Thoracic aorta (tissue), 2 donors: Measurements from ENCODE around the gene AJUBA. TPM values are rescaled to one million over a fixed set of nuclear protein-coding genes. Genes with fewer than 3 reads are reported as not detected.

Experiments used
- ATAC-seq: fragments of 150-250 bp; one replicate; pipeline ENCODE4 v1.8.0; 2017; ENCODE audit warnings: low read depth; ENCODE audit not compliant: insufficient number of reproducible peaks, low FRiP score
- DNase-seq: peaks from one replicate; pipeline ENCODE4 v3.0.0-alpha.2; 2020; ENCODE audit warnings: low spot score
- H3K27ac ChIP-seq, 2 donors: fragments of 200-600 bp; sonication (generic); 1 replicate in 1 of 2; 2 replicates in 1 of 2; pipeline ENCODE4 v1.5.1; 2016; ENCODE audit warnings: mild to moderate bottlenecking in 2 of 2, moderate library complexity in 2 of 2
- H3K27me3 ChIP-seq: fragments of 200-600 bp; sonication (generic); replicated peaks from 2 replicates; pipeline ENCODE4 v1.6.0; 2016; ENCODE audit warnings: mild to moderate bottlenecking; ENCODE audit not compliant: insufficient read depth
- H3K36me3 ChIP-seq: fragments of 200-600 bp; sonication (generic); one replicate; pipeline ENCODE4 v1.5.1; 2016
- H3K4me1 ChIP-seq, 2 donors: fragments of 200-600 bp; sonication (generic); 1 replicate in 1 of 2; 2 replicates in 1 of 2; pipeline versions ENCODE4 v1.5.1 to v1.6.0; 2016; ENCODE audit warnings: low read depth in 2 of 2, mild to moderate bottlenecking in 1 of 2; ENCODE audit not compliant: control insufficient read depth in 1 of 2
- H3K4me3 ChIP-seq: fragments of 200-600 bp; sonication (generic); 2 replicates; pipeline ENCODE4 v1.5.1; 2016; ENCODE audit warnings: mild to moderate bottlenecking
- H3K9me3 ChIP-seq: fragments of 200-600 bp; sonication (generic); 2 replicates; pipeline ENCODE4 v1.5.1; 2016
- CTCF ChIP-seq: fragments of 200-600 bp; sonication (generic); IDR thresholded peaks from one replicate; pipeline ENCODE4 v1.5.1; 2019; ENCODE audit warnings: antibody characterized with exemption
- total RNA-seq, 2 donors: library from RNA; depleted of rRNA; stranded (reverse); fragments of >200 nt; gene quantifications; one replicate each; pipeline versions ENCODE4 v1.1.0 to v1.2.3, GENCODE V29; 2016

AJUBA gene
- total RNA-seq: 10 to 100 TPM in 1 of 2 donors, 1 to 10 TPM in 1; 9.7 to 35.3 TPM

DNA sequence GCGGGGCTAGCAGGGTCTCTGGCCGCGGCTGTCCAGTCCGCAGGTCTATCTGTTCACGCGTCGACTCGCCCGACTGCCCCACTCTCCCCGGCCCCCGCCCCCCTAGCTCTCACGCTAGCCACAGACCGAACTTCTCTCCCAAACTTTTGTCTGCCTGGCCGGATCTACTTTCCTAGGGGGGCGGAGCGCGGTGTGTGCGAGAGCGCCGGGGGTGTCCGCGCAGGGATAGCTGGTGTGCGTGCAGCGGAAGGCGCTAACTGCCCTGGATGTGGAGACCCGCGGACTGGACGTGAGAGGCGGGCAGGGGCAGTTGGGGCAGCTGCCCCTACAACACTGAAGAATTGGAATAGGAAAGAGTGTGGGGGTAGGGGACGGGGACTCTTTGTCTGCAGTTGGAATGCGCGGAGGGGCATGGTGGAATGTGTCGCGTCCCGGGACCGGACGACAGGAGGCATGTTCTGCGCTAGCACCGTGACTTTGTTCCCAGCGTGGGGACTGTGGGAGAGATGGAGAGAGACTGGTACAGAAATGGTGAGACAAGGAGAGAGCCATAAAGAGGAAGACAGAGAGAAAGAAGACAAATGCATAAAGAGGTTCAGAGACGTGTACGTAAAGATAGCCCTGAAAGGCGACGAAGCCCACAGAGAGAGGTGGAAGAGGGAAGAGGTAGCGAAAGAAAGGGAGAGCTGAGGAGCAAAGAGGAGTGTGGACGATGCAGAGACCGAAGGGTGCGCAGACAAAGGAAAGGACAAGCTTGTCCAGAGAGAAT is at the start of gene AJUBA:
Gene AJUBA, minus strand, starts transcription at position 75 of the 769 bp plus-strand sequence. CDS start 285 bp downstream, outside the sequence.
- Histone ChIP-seq H3K4me3 (peak within 1 kb of the TSS; percentile 95), H3K4me1 (peaks cover 29 to 40% of the 10 kb centered on the region in 2 donors), H3K27me3 (no peaks in the 10 kb centered on the region), H3K9me3 (no peaks in the 10 kb centered on the region), H3K27ac (peak within 1 kb of the TSS; percentile 78 to 93), H3K36me3 (no peaks in the 10 kb centered on the region)
- ATAC-seq: peak; percentile 60
- TF ChIP-seq CTCF: no peak
- DNase-seq: peak; percentile 64

GRCh38 chr14:23030936-23031335 is 48.6 kb upstream of the AJUBA start:
- DNase-seq (no peak), ATAC-seq (no peak)
- H3K4me3 ChIP-seq: no peak overlapping the region
- H3K36me3 ChIP-seq: peaks cover 20% of the 10 kb centered on the region
- no peaks in the 10 kb centered on the region for H3K9me3 ChIP-seq
- H3K4me1 ChIP-seq: peaks cover 9 to 19% of the 10 kb centered on the region in 2 donors
- H3K27me3 ChIP-seq: no peaks in the 10 kb centered on the region
- no peak for TF ChIP-seq CTCF
- no peak overlapping the region for H3K27ac ChIP-seq

DNA sequence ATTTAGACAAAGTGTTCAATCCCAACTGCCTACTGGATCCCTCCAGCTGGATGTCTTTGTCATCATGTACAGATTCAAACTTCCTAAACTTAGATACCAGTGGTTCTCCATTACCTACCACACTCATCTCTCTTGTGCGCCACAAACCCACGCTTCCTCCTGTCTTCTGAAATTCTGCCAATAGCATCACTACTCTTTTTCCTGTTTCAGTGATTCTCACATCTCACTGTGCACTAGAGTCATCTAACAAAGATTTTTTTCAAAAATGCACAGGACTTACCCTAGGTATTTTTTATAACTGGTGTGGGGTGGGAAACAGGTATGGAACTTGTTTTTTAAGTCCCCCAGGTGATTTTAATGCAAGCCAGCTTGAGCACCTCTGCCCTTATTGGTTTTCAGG is 46.4 kb upstream of the AJUBA start:
- H3K4me3 ChIP-seq: no peak overlapping the region
- H3K27me3 ChIP-seq: no peaks in the 10 kb centered on the region
- TF ChIP-seq CTCF: no peak
- H3K4me1 ChIP-seq: peaks cover 6 to 15% of the 10 kb centered on the region in 2 donors
- DNase-seq (no peak), ATAC-seq (no peak)
- no peaks in the 10 kb centered on the region for H3K9me3 ChIP-seq
- H3K36me3 ChIP-seq: peaks cover 29% of the 10 kb centered on the region
- H3K27ac ChIP-seq: no peak overlapping the region

- Histone ChIP-seq H3K36me3 (peaks cover 15% of the 10 kb centered on the region), H3K4me3 (no peak overlapping the region), H3K27ac (no peak overlapping the region), H3K4me1 (peaks cover 0 to 4% of the 10 kb centered on the region in 2 donors), H3K27me3 (no peaks in the 10 kb centered on the region), H3K9me3 (no peaks in the 10 kb centered on the region)
- no peak for TF ChIP-seq CTCF
- ATAC-seq (no peak), DNase-seq (no peak)
Measured at GRCh38 chr14:23025151-23025814, 42.9 kb upstream of the AJUBA start.

DNA sequence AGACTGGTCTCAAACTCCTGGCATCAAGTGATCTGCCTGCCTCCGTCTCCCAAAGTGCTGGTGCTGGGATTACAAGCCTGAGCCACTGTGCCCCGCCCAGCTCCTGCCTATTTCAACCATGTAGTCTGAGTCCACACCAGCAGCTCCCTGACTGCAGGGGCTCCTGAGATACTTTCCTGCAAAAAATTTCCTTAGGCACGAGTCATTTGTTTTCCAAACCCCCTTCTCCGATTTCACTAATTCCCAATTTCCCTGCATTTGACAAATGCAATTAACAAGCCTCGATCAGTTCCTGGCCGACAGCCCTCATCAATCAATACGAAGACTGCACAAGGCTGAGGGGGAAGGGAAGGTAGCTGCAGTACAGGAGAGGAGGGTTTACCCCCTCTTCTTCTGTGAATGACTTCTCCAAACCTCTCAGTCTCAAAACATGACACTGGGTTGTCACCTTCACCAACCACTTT is 42.3 kb upstream of the AJUBA start:
- H3K4me1 ChIP-seq: peaks cover 0 to 4% of the 10 kb centered on the region in 2 donors
- H3K27me3 ChIP-seq: no peaks in the 10 kb centered on the region
- no peak for DNase-seq
- peaks cover 14% of the 10 kb centered on the region for H3K36me3 ChIP-seq
- no peaks in the 10 kb centered on the region for H3K9me3 ChIP-seq
- TF ChIP-seq CTCF: no peak
- no peak for ATAC-seq
- H3K27ac ChIP-seq: no peak overlapping the region
- H3K4me3 ChIP-seq: no peak overlapping the region
